ENCODE measurements around the gene SSBP3. TPM values are rescaled to one million over a fixed set of nuclear protein-coding genes. Genes with fewer than 3 reads are reported as not detected.

The SSBP3 gene
- polyA plus RNA-seq, 10 donors = 44.8 to 68.1 (median 51.2) TPM

DNA sequence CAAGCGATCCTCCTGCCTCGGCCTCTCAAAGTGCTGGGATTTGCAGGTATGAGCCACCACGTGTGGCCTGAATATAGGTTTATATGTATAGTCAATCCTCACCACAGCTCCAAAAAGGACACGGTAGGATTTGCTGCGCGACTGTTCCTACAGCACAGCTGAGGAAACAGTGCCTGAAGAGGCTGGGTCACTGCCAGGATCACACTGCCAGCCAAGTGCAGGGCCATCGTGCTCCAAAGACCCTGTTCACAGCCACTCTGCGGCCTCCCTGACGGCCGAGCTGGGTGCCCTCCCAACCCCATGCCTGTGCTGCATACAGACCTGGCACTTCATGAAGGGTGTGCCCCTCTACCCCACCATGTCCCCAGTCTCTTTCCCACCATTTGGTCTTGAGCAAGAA lies 134.9 kb downstream of the SSBP3 start:
- DNase-seq = no peak

DNA sequence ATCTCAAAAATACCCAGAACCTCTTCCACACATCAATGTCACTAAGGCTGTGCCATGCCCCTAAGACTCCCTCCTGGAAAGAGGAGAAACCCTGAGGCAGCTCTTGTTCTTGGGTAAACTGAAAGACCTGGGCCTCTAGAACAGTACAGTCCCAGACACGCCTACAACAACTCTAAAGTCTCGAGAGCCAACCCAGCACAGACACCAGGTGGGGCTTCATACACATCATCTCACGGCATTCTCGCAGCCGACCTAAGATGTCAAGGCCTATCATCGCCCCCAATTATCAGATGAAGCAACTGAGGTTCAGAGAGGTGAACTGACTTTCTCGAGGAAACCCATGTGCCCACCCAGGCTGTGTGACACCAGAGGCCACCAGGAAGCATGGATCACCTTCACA lies 135.7 kb downstream of the SSBP3 start:
- DNase-seq = no peak

DNA sequence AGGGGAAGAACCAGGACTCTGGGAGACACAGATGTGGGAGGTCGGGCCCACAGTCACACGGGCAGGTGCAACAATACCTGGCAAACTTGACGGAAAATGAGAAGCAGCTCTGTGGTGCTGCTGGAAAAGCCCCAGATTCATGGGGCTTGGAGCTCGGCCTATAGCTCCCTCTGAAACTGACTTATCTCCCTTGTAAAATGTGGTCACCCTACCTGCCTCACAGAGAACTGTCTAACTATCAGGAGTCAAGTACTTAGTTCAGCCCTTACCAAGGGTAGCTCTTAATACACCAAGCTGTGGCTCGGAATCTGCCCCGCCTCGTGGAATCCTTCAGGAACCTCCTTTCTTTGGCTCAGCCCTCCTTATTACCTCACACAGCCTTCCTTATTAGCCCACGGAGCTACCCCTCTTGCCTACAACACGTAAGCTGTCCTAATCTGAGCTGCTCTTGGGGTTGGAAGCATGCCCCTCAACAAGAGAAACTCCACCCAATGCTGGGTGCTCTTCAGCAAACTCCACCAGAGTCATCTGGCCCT lies 137.4 kb downstream of the SSBP3 start:
- DNase-seq = no peak

DNA sequence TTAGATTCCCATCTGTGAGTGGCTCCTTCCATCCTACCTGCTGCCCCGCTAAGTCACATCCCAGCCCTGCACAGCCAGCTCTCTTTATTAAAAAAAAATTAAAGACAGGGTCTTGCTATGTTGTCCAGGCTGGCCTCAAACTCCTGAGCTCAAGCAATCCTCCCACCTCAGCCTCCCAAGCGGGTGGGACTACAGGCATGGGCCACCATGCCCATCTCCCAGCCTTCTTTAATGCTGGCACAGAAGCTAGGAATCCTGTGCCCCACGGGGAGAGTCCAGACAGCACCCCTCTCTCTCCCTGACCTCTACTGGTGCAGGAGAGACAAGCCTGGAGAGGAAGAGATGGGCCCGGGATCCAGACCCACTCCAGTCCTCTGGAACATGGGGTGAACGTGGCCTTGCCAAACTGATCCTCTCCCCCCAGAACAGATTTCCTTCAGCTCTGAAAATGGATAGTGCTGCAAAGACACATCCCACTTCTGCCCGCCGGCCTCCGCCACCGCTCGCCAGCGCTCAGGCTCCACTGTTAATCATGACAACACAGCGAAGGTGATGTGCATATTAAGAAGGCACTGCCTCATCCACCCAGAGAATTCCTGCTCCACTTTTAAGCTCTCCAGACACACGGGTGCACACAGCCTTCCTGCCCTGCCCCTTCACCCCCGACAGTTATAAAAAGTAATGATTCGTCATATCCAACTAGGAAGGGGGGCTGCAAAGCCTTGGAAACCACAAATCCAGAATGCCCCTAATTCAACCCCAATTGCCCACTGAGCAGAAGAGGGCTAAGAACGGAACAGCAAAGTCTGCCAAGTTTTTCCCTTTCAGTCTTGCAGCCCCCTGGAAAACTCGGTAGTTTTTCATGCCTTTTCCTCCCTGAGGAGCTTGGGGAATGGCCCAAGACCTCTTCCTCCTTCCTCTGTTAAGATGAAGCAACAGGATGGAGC lies 138.1 kb downstream of the SSBP3 start:
- no peak for DNase-seq

DNA sequence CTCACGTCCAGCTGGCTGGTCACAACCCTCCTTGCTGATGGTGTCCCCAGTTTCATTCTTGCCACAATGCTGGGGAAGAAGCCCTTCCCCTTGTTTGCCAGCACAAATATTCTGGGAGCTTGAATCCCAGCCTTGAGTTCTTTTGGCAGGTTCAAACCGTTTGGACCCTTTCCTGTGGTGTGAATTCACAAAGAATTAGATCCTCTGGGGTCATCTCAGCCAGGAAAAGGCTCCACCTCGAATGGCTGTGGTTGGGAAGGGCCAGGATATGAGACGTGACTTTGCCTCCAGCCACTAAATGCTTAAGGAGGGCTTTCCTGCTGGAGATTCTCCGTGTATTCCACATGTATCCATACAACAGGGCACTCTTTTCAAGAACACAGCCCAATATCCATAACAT lies 139.3 kb downstream of the SSBP3 start:
- DNase-seq = peak in 1 of 3 donors; percentile 53

DNA sequence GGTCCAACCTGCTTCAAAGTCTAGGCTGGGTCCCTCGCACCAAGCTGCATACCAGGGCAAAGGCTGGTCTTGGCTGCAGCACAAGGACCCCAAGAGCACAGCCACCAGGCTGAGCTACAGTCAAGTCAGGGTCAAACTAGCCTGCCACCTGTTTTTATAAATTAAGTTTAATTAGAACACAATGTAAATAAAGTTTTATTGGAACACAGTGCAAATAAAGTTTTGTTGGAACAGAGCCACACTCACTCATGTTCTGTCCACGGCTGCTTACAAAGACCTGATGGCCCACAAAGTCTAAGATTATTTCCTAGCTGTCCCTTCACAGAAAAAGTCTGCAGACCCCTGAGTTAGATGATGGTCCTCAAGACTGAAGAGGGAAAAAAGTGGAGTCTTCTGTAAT lies 140.0 kb downstream of the SSBP3 start:
- no peak for DNase-seq

DNA sequence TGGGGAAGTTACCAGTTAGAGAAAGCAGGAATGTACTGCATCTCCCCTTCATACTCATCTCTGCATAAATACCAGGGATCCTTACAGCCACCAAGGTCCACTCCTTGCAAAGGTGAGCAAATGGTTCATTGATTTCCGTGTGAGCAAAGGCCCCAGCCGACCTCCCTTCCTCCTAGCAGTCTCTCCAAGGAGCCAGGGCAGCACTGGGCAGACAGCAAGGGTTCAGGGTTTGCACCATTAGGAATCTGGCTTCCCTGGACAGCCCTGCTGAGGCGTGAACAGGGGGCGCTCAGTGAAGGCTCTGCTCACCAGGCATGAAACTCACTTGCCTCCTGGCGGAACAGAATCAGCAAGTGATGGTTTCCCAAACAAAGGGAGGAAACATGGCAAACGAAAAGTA lies 140.5 kb downstream of the SSBP3 start:
- DNase-seq = no peak

DNA sequence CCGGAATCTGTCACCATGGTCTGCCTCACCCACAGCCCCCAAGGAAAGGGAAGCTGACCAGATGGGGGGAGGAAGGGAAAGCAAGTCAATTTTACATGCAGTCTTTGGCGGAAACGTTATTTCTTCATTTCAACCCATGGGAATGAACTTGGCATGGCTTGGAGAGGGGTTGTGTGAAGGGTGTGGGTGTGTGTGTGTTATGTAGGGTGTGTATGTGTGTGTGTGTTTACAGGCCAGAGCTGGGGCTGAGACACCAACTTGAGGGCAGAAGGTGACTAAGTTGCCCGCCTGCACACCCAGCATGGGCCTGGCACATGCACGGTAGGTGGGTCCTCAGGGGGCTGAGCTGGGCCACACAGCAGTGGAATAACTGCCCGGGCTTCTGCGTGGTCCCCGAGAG lies 141.1 kb downstream of the SSBP3 start:
- no peak for DNase-seq

DNA sequence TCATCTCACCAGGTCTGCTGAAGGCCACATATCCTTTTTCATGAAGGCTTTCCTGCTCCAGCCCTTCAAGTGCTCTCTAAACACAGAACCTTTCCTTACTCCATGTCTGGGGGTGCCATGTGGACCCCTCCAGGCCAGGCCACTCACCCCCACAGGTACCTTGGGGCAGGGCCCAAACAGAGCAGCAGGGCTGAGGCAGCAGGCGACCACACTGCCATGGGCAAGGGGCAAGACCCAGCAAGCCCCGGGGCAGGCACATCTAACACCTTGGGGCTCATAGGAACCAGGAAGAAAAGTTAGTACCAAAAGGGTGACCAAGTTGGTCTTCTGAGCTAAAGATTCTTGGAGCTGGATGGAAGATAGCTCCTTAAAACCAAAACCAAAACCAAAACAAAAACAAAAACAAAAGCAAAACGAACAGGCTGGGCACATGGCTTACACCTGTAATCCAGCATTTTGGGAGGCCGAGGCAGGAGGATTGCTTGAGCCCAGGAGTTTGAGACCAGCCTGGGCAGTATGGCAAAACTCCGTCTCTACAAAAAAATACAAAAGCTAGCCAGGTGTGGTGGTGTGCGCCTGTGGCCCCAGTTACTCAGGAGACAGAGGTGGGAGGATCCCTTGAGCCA lies 142.5 kb downstream of the SSBP3 start:
- DNase-seq = no peak

DNA sequence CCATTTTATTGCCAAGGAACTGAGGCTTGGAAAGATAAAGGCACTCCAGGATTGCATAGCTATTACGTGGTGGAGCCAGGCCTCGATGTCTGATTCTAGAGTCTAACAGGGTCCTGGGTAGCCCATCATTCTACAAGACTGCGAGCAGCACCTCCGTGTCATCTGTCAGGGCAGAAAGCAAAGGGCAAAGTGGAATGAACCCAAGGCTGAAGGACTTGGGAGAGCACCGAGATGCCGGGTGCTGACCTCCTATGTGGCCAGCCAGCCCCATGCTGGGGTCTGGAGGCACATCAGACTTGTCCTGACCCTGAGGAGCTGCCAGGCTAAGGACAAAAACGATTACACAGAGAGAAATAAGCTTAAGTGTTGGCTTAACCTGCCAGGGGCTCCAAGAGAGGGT lies 143.9 kb downstream of the SSBP3 start:
- no peak for DNase-seq

DNA sequence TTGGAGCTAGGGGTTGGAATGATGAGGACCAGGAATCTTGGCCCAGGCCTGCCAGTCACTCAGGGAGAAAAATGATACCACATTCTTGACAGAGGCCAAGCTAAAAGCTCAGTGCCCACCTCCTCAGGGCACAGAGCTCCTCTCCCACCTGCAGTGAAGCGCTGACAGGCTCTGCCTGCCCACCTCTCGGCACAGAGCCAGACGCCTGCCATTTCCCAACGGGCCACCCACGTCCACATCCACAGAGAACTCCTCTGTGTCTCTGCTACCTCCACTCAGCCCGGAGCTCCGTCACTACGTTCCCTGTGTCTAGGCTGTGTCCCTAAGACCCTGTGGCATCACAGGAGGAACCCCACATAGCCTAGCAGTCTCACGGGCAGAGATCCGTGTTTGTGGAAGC lies 145.4 kb downstream of the SSBP3 start:
- DNase-seq = no peak

DNA sequence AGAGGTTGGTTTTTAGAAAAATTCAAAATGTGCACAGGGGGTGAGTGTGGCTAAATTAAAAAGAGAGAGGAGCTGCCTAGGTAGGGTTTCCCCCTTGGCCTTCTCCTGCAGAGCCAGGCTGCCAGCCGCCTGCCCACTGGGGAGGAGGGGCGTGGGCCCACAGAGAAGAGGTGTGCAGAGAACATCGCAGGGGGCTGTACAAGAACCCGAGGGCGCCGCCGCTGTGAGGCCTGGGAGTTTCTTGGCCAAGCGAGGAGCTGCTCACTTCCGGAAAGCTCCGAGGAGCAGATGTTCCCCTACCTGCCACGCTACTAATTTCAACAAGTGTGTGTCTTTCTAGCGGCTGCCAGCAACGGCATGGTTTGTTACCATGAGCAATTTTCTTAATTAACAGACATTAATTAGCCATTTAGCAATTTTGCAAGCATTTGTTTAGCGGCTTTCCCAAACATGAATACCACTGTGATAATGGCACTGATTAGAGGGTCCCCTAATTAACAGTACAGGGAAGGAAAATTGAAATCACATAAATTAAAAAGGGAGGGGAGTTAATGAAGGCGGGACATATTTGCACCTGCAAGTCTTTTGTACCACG lies 146.6 kb downstream of the SSBP3 start:
- no peak for DNase-seq

DNA sequence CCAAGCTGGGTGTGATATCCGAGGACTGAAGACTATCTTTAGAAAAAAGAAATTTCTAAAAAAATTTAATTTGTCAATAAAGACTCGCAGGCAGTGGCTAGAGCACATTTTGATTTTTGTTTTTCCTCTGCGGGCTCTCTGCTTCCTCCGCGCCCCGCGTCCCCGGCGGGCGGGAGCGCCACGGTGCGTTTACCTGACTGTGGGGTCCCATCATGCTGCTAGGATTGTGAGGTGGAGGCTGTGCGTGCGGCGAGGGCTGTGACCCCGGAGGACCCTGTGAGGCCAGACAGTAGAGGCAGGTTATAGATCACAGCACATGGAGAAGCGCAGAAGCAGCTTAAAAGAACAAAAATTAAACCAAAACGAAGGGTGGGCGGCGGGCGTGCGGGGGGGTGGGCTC lies 148.3 kb downstream of the SSBP3 start:
- DNase-seq = no peak

DNA sequence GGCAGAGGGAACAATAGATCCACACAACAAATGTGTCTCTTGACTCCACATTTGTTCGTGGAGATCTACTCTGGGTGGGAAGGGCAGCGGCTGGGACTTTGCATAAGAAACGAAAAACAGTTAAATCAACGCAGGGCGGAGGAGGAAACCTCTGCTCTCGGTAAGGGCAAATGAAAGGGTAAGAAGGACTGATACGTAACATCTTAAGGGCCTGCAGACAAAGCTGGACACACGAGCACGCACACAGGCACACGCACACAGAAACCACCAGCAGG lies 148.9 kb downstream of the SSBP3 start:
- DNase-seq = no peak

DNA sequence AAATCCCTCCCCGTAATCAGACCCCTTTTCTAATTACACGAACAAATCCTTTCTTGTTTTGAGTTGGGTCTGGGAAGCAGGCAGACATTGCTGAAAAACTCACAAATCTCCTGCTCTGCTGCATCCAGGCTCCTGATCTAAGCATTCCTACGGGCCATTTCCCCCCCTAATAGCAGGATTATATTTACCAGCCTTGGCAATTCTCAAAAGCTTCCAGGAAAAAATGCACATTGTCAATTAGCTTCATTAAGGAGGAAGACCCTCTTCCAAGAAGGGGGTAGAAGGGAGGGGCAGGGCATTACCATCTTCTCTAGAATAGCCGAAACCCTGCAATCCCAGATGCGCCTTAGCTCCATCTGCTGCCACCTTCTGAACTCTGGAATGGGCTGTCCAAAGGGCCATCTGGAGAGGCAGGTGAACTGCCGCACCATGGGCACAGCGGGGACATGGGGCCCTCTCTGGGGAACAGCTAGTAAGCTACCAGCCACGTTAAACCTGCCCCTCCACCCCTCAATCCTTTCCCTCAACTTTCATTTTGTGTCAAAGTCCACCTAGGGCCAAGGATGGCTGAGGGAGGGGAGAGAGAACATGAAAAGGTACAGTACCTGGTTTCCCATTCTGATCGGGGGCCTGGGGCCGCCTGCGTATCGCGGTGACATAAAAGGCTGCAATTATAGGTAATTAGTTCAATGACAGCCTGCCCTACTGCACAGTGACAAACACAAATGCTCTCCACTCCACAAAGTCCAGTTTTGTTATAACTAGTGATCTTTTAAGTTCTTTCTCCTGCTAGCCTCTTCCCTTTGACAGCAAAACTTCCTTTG lies 149.5 kb downstream of the SSBP3 start:
- DNase-seq = no peak

DNA sequence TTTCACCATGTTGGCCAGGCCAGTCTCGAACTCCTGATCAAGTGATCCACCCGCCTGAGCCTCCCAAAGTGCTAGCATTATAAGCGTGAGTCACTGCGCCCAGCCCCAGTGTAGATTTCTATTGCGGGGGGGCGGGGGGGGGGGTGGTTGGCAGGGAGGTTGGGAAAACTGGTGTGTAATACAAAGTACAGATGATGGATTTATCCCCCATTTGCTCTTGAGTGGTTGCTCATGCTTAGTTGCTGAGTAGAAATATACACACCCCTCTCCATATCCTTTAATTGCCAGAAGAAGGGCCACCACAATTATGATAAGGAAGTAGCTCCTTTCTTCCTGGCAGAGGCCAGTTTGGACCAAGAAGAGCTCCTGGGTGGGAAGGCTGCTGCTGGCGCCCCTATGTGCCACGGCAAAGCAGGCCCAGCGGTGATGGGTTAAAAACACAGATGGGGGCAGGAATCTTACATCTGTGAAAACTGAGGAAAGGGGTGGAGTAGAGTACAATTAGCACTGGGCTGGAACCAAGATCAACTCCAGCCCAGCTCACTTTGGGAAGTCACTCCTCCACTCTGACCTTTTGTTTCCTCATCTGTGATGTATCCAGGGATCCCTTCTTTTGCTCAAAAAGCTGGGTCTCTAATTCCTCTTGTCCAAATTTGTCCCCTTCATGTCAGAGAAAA lies 151.0 kb downstream of the SSBP3 start:
- no peak for DNase-seq

DNA sequence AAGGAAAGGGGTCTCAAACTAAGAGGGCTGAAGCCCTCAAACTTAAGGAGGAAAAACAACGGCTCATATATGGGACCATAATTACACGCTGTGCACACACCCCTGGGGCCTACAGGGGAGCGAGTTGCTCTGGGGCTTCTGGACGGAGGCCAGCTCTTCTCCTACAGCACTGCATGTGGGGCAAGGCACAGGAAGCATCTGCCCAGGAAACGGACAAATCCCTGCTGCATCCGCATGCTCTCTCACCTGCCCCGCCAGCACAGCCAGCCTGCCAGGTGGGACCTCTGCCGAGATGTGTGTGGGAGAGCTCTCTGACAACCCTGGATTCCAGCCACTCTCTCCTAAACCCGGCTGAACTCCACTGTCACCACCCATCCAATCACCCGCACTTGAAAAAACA lies 152.1 kb downstream of the SSBP3 start:
- DNase-seq = peak in 1 of 3 donors; percentile 52

DNA sequence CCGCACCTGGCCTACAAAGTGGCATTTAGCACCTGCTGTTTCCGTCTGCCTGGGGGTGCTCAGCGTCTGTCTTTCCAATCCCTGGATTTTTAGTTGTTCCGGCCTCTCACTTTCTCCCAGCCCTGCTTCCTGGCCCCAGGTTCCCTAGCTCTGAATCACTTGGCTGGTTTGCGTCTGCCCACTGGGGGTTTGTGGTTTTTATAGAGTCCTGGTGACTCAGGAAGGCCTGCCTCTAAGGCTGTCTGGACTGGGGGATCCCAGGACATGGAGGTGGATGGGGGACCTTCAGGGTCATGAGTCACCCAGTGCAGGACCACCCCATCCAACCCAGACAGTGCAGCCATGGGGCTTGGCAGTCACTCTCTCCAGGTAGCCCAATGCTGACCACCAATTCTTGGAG lies 152.7 kb downstream of the SSBP3 start:
- peak in 1 of 3 donors; percentile 83 for DNase-seq

DNA sequence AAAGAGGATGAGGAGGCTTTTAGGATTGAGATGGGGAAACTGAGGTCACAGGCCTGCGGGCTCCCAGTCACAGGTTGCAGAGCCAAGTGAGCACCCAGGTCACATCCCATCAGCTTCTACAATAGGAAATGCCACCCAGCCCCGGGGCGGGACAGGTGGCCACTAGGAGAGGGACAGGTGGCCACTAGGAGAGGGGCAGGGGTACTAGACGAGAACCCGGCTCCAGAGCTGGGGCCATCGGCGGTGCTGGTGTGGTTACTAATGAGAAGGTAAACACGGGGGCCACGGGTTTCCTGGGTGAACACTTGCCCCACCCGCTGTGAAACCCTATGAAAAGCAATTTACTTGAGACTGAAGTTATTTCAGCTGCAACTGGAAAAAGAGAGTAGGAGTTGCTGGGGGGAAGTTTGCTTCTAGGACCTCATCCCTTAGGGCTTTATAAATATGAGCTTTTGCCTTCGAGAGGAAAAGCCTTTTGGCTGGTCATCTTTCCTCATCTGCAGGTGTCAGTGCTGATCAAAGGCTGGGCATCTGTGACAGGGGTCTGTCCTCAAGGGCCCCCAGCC lies 153.7 kb downstream of the SSBP3 start:
- DNase-seq = no peak

DNA sequence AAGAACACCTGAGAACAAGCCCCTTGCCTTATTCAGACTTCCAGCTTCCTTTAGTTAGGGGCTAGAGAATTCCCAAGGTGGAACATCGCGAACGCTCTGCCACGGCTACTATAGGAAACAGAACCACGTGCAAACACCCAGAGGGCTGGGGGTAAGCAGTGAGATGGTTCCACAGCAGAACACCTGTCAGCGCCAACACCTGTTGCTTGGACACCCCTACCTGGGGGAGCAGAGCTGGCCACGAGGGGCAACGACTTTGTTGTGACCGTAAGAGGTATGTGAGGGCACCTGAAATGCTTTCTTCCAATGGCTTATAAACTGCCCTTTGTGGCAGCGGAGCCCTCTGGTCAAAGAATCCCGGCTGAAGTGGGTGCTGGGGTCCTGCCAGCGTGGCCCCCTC lies 155.5 kb downstream of the SSBP3 start:
- no peak for DNase-seq

DNA sequence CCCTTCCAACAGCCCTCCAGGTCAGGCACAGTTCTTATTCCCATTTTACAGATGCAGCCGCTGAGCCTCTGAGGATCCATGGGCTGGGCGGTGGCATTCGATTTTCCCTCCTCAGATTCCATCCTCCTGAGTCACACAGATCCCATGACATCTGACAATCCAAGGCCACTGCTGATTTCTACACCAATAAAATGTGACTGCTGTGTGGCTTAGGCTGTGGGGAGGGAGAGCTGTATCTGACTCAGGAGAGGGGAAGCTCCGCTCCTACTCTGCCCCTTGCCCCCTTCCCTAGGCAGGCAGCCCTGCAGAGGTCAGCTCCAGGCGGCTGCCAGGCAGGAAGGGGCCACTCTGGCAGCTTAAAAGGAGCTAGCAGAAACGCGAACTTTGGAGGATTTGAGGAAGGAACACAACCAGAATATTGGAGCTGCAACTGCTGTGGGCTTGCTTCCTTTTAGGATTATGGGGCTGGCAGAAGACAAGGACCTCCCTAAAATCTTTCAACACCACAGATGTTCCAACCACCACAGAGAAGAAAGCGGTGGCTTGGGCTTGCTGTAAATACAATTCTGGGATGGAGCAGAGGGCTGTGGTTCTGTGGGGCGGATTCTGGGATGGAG lies 156.3 kb downstream of the SSBP3 start:
- DNase-seq = peak; percentile 69 to 92 (median 84)

Data from muscle of back (tissue), 11 donors.